K562 (cell line): Measurements from ENCODE around the gene PDHB. TPM values are rescaled to one million over a fixed set of nuclear protein-coding genes. Genes with fewer than 3 reads are reported as not detected.

Source experiments
- ATAC-seq: fragments of 200-7000 bp; cut with Tn5 transposase; 3 replicates; pipeline ENCODE4 v1.9.1; 2020; ENCODE audit warnings: moderate library complexity
- BruUV-seq: library from RNA; stranded (reverse); fragments of 400-500 nt; replicated peaks from 2 replicates; lab custom pipeline; 2021; lab: Mats Ljungman, UMichigan
- CTCF ChIA-PET: fragments of 300-600 bp; formaldehyde crosslinking; extraction: SDS; loops from one replicate; lab custom pipeline; 2021; ENCODE audit warnings: low intra/inter-chr PET ratio; lab: Yijun Ruan, JAX
- POLR2A ChIA-PET: fragments of 300-600, 350-650 bp; sonication (Branson Sonifier 250); formaldehyde crosslinking; extraction: SDS; loops from one replicate; lab custom pipeline; 2021; ENCODE audit warnings: antibody characterized with exemption, inconsistent platforms; lab: Yijun Ruan, JAX
- DNase-seq, 4 experiments: peaks; one replicate each; pipeline versions ENCODE4 v3.0.0 to v3.0.0-alpha.2; 2011 to 2018; ENCODE audit warnings: low spot score in 3 of 4, mixed read lengths in 3 of 4; ENCODE audit errors: extremely low read depth in 1 of 4
- FAIRE-seq: peaks from 2 replicates; lab custom pipeline; 2011; peaks lifted over from hg19 to GRCh38; lab: Jason Lieb, UNC
- H2AFZ ChIP-seq: 2 replicates; pipeline ENCODE4 v1.6.0; 2011; ENCODE audit warnings: low read depth, low read length, control low read depth, inconsistent platforms
- H3K27ac ChIP-seq: fragments of 200-600 bp; 3 replicates; pipeline ENCODE4 v1.8.0; 2011; ENCODE audit warnings: low read depth, mild to moderate bottlenecking, control low read depth, inconsistent platforms, low read length, moderate library complexity, mixed read lengths; ENCODE audit errors: extremely low read depth
- H3K27me3 ChIP-seq, 2 experiments: fragments of 300-600 bp in 1 of 2; 2 replicates in 1 of 2; 3 replicates in 1 of 2; pipeline versions ENCODE4 v1.6.0 to v1.8.0; 2011; ENCODE audit warnings: inconsistent platforms in 2 of 2, low read length in 2 of 2, mild to moderate bottlenecking in 1 of 2, mixed read lengths in 1 of 2, moderate library complexity in 1 of 2; ENCODE audit not compliant: control insufficient read depth in 2 of 2, insufficient read depth in 2 of 2
- H3K36me3 ChIP-seq: fragments of 300-600 bp; 3 replicates; pipeline ENCODE4 v1.8.0; 2011; ENCODE audit warnings: mild to moderate bottlenecking, low read length, inconsistent platforms; ENCODE audit not compliant: control insufficient read depth, insufficient read depth
- H3K4me1 ChIP-seq, 2 experiments: fragments of 200-600 bp in 1 of 2; replicated peaks in 1 of 2; 2 replicates in 1 of 2; 3 replicates in 1 of 2; pipeline versions ENCODE4 v1.5.1 to v1.8.0; 2011; ENCODE audit warnings: inconsistent platforms in 2 of 2, low read length in 2 of 2, mild to moderate bottlenecking in 1 of 2, mixed read lengths in 1 of 2, moderate library complexity in 1 of 2; ENCODE audit not compliant: control insufficient read depth in 2 of 2, insufficient read depth in 2 of 2
- H3K4me2 ChIP-seq: 2 replicates; pipeline ENCODE4 v1.6.1; 2011; ENCODE audit warnings: low read length, control low read depth, inconsistent platforms, mixed read lengths; ENCODE audit not compliant: insufficient read depth
- H3K4me3 ChIP-seq: fragments of 200-600 bp; sonication (generic), shearing (Covaris generic); 2 replicates; pipeline ENCODE4 v1.5.1; 2016; ENCODE audit warnings: control low read depth, inconsistent platforms
- H3K79me2 ChIP-seq: fragments of 200-600 bp; 3 replicates; pipeline ENCODE4 v1.8.0; 2011; ENCODE audit warnings: low read length, inconsistent platforms; ENCODE audit not compliant: control insufficient read depth, insufficient read depth
- H3K9ac ChIP-seq, 2 experiments: 2 replicates each; pipeline versions ENCODE4 v1.6.0 to v1.6.1; 2011; ENCODE audit warnings: low read depth in 2 of 2, low read length in 2 of 2, control low read depth in 1 of 2, inconsistent platforms in 1 of 2, mild to moderate bottlenecking in 1 of 2, mixed read lengths in 1 of 2; ENCODE audit not compliant: insufficient read depth in 1 of 2
- H3K9me1 ChIP-seq: one replicate; pipeline ENCODE4 v1.6.0; 2011; ENCODE audit warnings: inconsistent platforms, mild to moderate bottlenecking, low read length, moderate library complexity; ENCODE audit not compliant: control insufficient read depth, insufficient read depth
- H3K9me3 ChIP-seq: replicated peaks from 2 replicates; pipeline ENCODE4 v1.5.1; 2011; ENCODE audit warnings: low read depth, low read length, inconsistent platforms; ENCODE audit not compliant: control insufficient read depth, insufficient read depth
- H4K20me1 ChIP-seq: replicated peaks from 2 replicates; pipeline ENCODE4 v1.6.1; 2011; ENCODE audit warnings: low read length, inconsistent platforms, mixed read lengths; ENCODE audit not compliant: control insufficient read depth, insufficient read depth
- HDAC8 ChIP-seq: fragments of 450-650 bp; IDR thresholded peaks from 2 replicates; pipeline ENCODE4 v1.6.1; 2016; ENCODE audit warnings: mild to moderate bottlenecking, missing genetic modification characterization, moderate library complexity, missing compliant biosample characterization
- HIVEP1 ChIP-seq: fragments of 250-450 bp; sonication (Bioruptor Pico); IDR thresholded peaks from 2 replicates; pipeline ENCODE4 v1.4.0; 2020; ENCODE audit warnings: mild to moderate bottlenecking
- HMG20B ChIP-seq: fragments of 250-450 bp; sonication (Bioruptor Pico); IDR thresholded peaks from 2 replicates; pipeline ENCODE4 v1.5.0; 2021; ENCODE audit warnings: mild to moderate bottlenecking
- MAFK ChIP-seq: IDR thresholded peaks from 2 replicates; pipeline ENCODE4 v1.6.1; 2011; ENCODE audit warnings: low read length, improper control_type of control experiment
- MTF1 ChIP-seq: fragments of 250-450 bp; sonication (Bioruptor Pico); IDR thresholded peaks from 2 replicates; pipeline ENCODE4 v1.9.0; 2021; ENCODE audit warnings: moderate library complexity, mild to moderate bottlenecking, inconsistent platforms, borderline replicate concordance
- NEUROD1 ChIP-seq: fragments of 150-350 bp; IDR thresholded peaks from 2 replicates; pipeline ENCODE4 v1.6.1; 2014; ENCODE audit warnings: borderline replicate concordance, low read length, low read depth; ENCODE audit not compliant: partially characterized antibody
- NUFIP1 ChIP-seq: fragments of 450-650 bp; IDR thresholded peaks from 2 replicates; pipeline ENCODE4 v1.6.1; 2018; ENCODE audit not compliant: partially characterized antibody
- SMARCE1 ChIP-seq: fragments of 450-650 bp; IDR thresholded peaks from 2 replicates; pipeline ENCODE4 v1.7.1; 2016; ENCODE audit warnings: mild to moderate bottlenecking
- STAT6 ChIP-seq: sonication (generic); formaldehyde crosslinking; IDR thresholded peaks from 2 replicates; pipeline ENCODE4 v1.8.1; 2023; ENCODE audit warnings: mild to moderate bottlenecking, missing genetic modification reagents
- YY1 ChIP-seq, 3 experiments: IDR thresholded peaks; 2 replicates each; pipeline ENCODE4 v1.6.1; 2011; ENCODE audit warnings: low read length in 2 of 3, mild to moderate bottlenecking in 2 of 3, moderate library complexity in 2 of 3, borderline replicate concordance in 1 of 3, control low read depth in 1 of 3, low read depth in 1 of 3; ENCODE audit not compliant: insufficient read depth in 3 of 3, insufficient replicate concordance in 2 of 3, control insufficient read depth in 1 of 3, insufficient read length in 1 of 3; ENCODE audit errors: extremely low read depth in 1 of 3
- ZBTB11 ChIP-seq, 3 experiments: fragments of 200-800 bp in 1 of 3; fragments of 250-450 bp in 1 of 3; fragments of 450-650 bp in 1 of 3; sonication (Bioruptor Pico) in 1 of 3; sonication (Bioruptor generic) in 1 of 3; formaldehyde crosslinking in 1 of 3; IDR thresholded peaks; 2 replicates each; pipeline versions ENCODE4 v1.6.1 to v1.8.0; 2016 to 2022; ENCODE audit warnings: mild to moderate bottlenecking in 2 of 3, missing genetic modification characterization in 2 of 3, missing compliant biosample characterization in 1 of 3, moderate library complexity in 1 of 3
- ZNF512 ChIP-seq: IDR thresholded peaks from 2 replicates; pipeline ENCODE4 v1.6.1; 2016; ENCODE audit warnings: missing genetic modification characterization, missing compliant biosample characterization
- WGBS: fragments of 100-300 bp; shearing (Covaris generic); methylation state at CpG from one replicate; pipeline ENCODE4 v1.1.6; 2016; ENCODE audit warnings: low coverage, mixed read lengths; ENCODE audit not compliant: insufficient coverage; ENCODE audit errors: missing lambda C conversion rate; 5-methylcytosine and 5-hydroxymethylcytosine counted together
- in situ Hi-C: fragments of 300-500 bp; cut with MboI; formaldehyde crosslinking; loops from 4 replicates; pipeline ENCODE4 v1.15.0; 2018; ENCODE audit warnings: inconsistent platforms, mixed read lengths
- intact Hi-C: fragments of 100-400 bp; cut with micrococcal nuclease; formaldehyde crosslinking; loops from 2 replicates; pipeline ENCODE4 v1.14.2; 2022
- polyA plus RNA-seq, 8 experiments: library from polyadenylated mRNA; depleted of rRNA in 4 of 8; stranded (reverse) in 5 of 8; unstranded in 3 of 8; fragments of >200 nt; fragmentation: Nextera tagmentation in 2 of 8; fragmentation: Illumina TruSeq in 1 of 8; extraction: Ambion mirVana in 2 of 8; extraction: Trizol in 1 of 8; gene quantifications; 2 replicates each; pipeline versions ENCODE4 v1.2.1 to v1.2.3, GENCODE V29; 2011 to 2014; ENCODE audit warnings: inconsistent platforms in 1 of 8, missing spikeins in 1 of 8
- total RNA-seq, 7 experiments: library from RNA; depleted of rRNA in 6 of 7; stranded (reverse); fragments of >200 nt in 6 of 7; fragmentation: Illumina TruSeq in 2 of 7; extraction: Trizol in 2 of 7; gene quantifications; 2 replicates each; pipeline versions ENCODE4 v1.2.1 to v1.2.3, GENCODE V29; 2011 to 2021; ENCODE audit warnings: low replicate concordance in 1 of 7

PDHB gene
- total and polyA plus RNA-seq, 9 of the 15 experiments (the other 6 are each of a cell fraction or from before 2014, with no cell fraction given), result 51.2 to 178 (median 85.2) TPM

DNA sequence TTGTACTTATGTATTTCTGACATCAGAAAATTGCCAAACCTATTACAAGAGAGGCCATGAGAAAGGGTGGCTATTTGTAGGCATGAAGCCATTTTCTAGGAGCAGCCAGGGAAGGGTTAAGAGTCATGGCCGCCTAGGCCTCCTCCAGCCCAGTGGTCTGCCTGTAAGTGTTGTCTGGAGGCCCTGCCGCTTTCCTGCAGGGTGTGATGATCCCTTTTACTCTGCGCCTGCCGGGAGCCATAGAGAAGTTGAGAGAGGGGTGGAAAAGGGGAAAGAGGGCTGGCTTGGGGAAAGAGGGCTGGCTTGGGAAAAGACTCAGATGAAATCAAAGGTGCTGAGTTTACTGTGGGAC, 29.2 kb upstream of the PDHB start:
- no peak for DNase-seq
- Histone ChIP-seq H3K4me3 (no peak overlapping the region), H3K36me3 (no peaks in the 10 kb centered on the region), H3K27me3 (0 out of 5 replicates have a peak, but pooled peaks cover 0 to 2% of the 10 kb centered on the region in 2 experiments), H3K4me2 (no peak overlapping the region), H3K4me1 (peaks cover 0 to 2% of the 10 kb centered on the region in 2 experiments; a peak in 1 of 5 replicates), H2AFZ (no peak overlapping the region), H4K20me1 (no peaks in the 10 kb centered on the region), H3K79me2 (no peaks in the 10 kb centered on the region), H3K9me3 (no peaks in the 10 kb centered on the region), H3K9ac (no peak overlapping the region), H3K27ac (no peak overlapping the region), H3K9me1 (no peaks in the 10 kb centered on the region)
- no TSS peak for BruUV-seq
- intact Hi-C loops, result loop anchor here (1.0 kb wide), 1 partner anchor 69 kb away; no protein-coding TSS in a partner anchor
- ChIA-PET POLR2A (no interaction called here), CTCF (interaction anchor here (1.4 kb wide), 1 partner anchor 70 kb away, joined by 7 read pairs; no protein-coding TSS in a partner anchor)
- in situ Hi-C loops, result no loop called here
- 50% methylated on average over 2 of the region's 4 CpGs for WGBS
- no peak for FAIRE-seq
- no peak for ATAC-seq
- TF ChIP-seq ZBTB11 (CRISPR knock-in tag; IDR thresholded peaks at IDR 0.05), result no peak
- TF ChIP-seq YY1 (IDR thresholded peaks at IDR 0.05; ENCODE audit: borderline replicate concordance in 1 of 3, control insufficient read depth in 1 of 3, extremely low read depth in 1 of 3, insufficient read depth in 3 of 3, insufficient read length in 1 of 3, insufficient replicate concordance in 2 of 3, low read depth in 1 of 3, low read length in 2 of 3), result no peak
- TF ChIP-seq HDAC8 (tag), result no peak
- no peak for TF ChIP-seq NEUROD1
- no peak for TF ChIP-seq HMG20B (CRISPR knock-in tag)
- TF ChIP-seq ZNF512, result no peak
- TF ChIP-seq STAT6 (CRISPR knock-in tag), result no peak
- TF ChIP-seq HIVEP1, result no peak
- TF ChIP-seq MAFK, result no peak
- TF ChIP-seq SMARCE1, result no peak
- no peak for TF ChIP-seq MTF1
- no peak for TF ChIP-seq NUFIP1
